Measurements from ENCODE around the gene SESTD1. TPM values are rescaled to one million over a fixed set of nuclear protein-coding genes. Genes with fewer than 3 reads are reported as not detected.

Gene SESTD1
- total and polyA plus RNA-seq, 2 of the 13 experiments (the other 11 are each of a cell fraction or from before 2014, with no cell fraction given): 74.4 to 101 TPM

- TF ChIP-seq HMGXB4 (CRISPR knock-in tag; IDR thresholded peaks at IDR 0.05; ENCODE audit: borderline replicate concordance in 1 of 2, low read depth in 1 of 2): peak in 1 of 2 experiments; percentile 66; a peak in 2 of 4 replicates
- TF ChIP-seq KLF16 (CRISPR knock-in tag; IDR thresholded peaks at IDR 0.05): no peak
- 0 out of 2 replicates have a peak, but pooled peaks have one; percentile 51 for TF ChIP-seq ZBTB42 (CRISPR knock-in tag; IDR thresholded peaks at IDR 0.05)
- peak; percentile 81; the same call in 1 of the 2 replicates for TF ChIP-seq ZNF704 (CRISPR knock-in tag; IDR thresholded peaks at IDR 0.05; ENCODE audit: borderline replicate concordance)
- TF ChIP-seq ZNF24 (IDR thresholded peaks at IDR 0.05): no peak
- TF ChIP-seq ZBTB4 (CRISPR knock-in tag; IDR thresholded peaks at IDR 0.05; ENCODE audit: borderline replicate concordance): no peak
- TF ChIP-seq TAF1 (CRISPR knock-in tag; IDR thresholded peaks at IDR 0.05): peak; percentile 49; the same call in 1 of the 2 replicates
- TF ChIP-seq ATF5 (CRISPR knock-in tag; IDR thresholded peaks at IDR 0.05; ENCODE audit: low read depth): no peak
- TF ChIP-seq ZNF101 (CRISPR knock-in tag; IDR thresholded peaks at IDR 0.05; ENCODE audit: borderline replicate concordance, low read depth): no peak
- TF ChIP-seq ZFP82 (CRISPR knock-in tag; IDR thresholded peaks at IDR 0.05; ENCODE audit: borderline replicate concordance): peak; percentile 25; the same call in 1 of the 2 replicates
- TF ChIP-seq MED13 (CRISPR knock-in tag; IDR thresholded peaks at IDR 0.05): 0 out of 2 replicates have a peak, but pooled peaks have one; percentile 33
- no peak for TF ChIP-seq JUNB (CRISPR knock-in tag; IDR thresholded peaks at IDR 0.05; ENCODE audit: borderline replicate concordance)
- TF ChIP-seq, protein P1, sequence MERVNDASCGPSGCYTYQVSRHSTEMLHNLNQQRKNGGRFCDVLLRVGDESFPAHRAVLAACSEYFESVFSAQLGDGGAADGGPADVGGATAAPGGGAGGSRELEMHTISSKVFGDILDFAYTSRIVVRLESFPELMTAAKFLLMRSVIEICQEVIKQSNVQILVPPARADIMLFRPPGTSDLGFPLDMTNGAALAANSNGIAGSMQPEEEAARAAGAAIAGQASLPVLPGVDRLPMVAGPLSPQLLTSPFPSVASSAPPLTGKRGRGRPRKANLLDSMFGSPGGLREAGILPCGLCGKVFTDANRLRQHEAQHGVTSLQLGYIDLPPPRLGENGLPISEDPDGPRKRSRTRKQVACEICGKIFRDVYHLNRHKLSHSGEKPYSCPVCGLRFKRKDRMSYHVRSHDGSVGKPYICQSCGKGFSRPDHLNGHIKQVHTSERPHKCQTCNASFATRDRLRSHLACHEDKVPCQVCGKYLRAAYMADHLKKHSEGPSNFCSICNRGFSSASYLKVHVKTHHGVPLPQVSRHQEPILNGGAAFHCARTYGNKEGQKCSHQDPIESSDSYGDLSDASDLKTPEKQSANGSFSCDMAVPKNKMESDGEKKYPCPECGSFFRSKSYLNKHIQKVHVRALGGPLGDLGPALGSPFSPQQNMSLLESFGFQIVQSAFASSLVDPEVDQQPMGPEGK (CRISPR knock-in tag; IDR thresholded peaks at IDR 0.05): peak; percentile 7; the same call in 1 of the 2 replicates
- no peak for TF ChIP-seq PAWR (CRISPR knock-in tag; IDR thresholded peaks at IDR 0.05; ENCODE audit: borderline replicate concordance)
- no peak for TF ChIP-seq EZH2 (conservative IDR thresholded peaks at IDR 0.05; ENCODE audit: low read depth, low read length)
- TF ChIP-seq TOPORS (CRISPR knock-in tag; IDR thresholded peaks at IDR 0.05): no peak
- no peak for TF ChIP-seq SP2 (CRISPR knock-in tag; IDR thresholded peaks at IDR 0.05)
- TF ChIP-seq CC2D1A (CRISPR knock-in tag; IDR thresholded peaks at IDR 0.05): no peak
These were observed 925 bp downstream of the SESTD1 start (continued) for GRCh38 chr2:179263446-179264367.

Measured in HepG2 (cell line).